ENCODE data around the gene CLPSL2.

DNA sequence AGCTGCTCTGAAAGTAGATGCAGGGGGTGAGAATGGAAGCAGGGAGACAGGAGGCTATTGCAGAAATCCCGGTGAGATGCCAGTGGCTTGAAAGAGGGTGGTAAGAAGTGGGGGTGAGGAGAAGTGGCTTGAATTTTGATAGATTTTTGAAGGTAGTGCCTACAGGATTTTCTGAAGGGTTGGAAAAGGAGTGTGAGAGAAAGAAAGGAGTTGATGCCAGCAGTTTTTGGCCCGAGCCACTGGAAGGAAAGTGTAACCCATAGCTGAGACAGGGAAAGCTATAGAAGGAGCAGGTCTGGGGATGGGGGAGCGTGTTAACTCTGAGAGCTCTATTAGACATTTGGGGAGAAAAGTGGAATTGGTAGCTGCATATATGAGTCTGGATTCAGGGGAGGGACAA, 29.9 kb upstream of the CLPSL2 start:
- TF ChIP-seq POLR2AphosphoS5 (IDR thresholded peaks at IDR 0.05) (no peak), POLR2A (IDR thresholded peaks at IDR 0.05) (no peak), EP300 (IDR thresholded peaks at IDR 0.05) (no peak)
- TF ChIP-seq, protein P1, sequence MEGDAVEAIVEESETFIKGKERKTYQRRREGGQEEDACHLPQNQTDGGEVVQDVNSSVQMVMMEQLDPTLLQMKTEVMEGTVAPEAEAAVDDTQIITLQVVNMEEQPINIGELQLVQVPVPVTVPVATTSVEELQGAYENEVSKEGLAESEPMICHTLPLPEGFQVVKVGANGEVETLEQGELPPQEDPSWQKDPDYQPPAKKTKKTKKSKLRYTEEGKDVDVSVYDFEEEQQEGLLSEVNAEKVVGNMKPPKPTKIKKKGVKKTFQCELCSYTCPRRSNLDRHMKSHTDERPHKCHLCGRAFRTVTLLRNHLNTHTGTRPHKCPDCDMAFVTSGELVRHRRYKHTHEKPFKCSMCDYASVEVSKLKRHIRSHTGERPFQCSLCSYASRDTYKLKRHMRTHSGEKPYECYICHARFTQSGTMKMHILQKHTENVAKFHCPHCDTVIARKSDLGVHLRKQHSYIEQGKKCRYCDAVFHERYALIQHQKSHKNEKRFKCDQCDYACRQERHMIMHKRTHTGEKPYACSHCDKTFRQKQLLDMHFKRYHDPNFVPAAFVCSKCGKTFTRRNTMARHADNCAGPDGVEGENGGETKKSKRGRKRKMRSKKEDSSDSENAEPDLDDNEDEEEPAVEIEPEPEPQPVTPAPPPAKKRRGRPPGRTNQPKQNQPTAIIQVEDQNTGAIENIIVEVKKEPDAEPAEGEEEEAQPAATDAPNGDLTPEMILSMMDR (IDR thresholded peaks at IDR 0.05): no peak

Measured in stomach (tissue), 4 donors.